Immature natural killer cell (primary cell): Measurements from ENCODE around the gene LRRC15. TPM values are rescaled to one million over a fixed set of nuclear protein-coding genes. Genes with fewer than 3 reads are reported as not detected.

Source experiments
- DNase-seq, 3 donors: peaks; one replicate each; pipeline ENCODE4 v3.0.0; 2022; ENCODE audit warnings: mixed read lengths in 1 of 3
- H3K27ac Mint-ChIP-seq, 6 donors: one replicate each; pipeline ENCODE4 v1.8.0; 2020; ENCODE audit warnings: mixed read lengths in 6 of 6, mild to moderate bottlenecking in 5 of 6, inconsistent platforms in 4 of 6, moderate library complexity in 3 of 6
- H3K27me3 Mint-ChIP-seq, 3 donors: one replicate each; pipeline ENCODE4 v1.8.0; 2020 to 2021; ENCODE audit warnings: low read depth in 3 of 3, mild to moderate bottlenecking in 3 of 3, mixed read lengths in 3 of 3, moderate library complexity in 3 of 3, inconsistent platforms in 1 of 3
- H3K36me3 Mint-ChIP-seq, 3 donors: one replicate each; pipeline ENCODE4 v1.8.0; 2020; ENCODE audit warnings: mixed read lengths in 3 of 3, inconsistent platforms in 2 of 3, mild to moderate bottlenecking in 2 of 3
- H3K4me1 Mint-ChIP-seq, 2 donors: one replicate each; pipeline ENCODE4 v1.8.0; 2020; ENCODE audit warnings: inconsistent platforms in 2 of 2, mild to moderate bottlenecking in 2 of 2, mixed read lengths in 2 of 2, moderate library complexity in 1 of 2
- H3K4me3 Mint-ChIP-seq, 5 donors: one replicate each; pipeline ENCODE4 v1.8.0; 2020; ENCODE audit warnings: mild to moderate bottlenecking in 5 of 5, mixed read lengths in 5 of 5, inconsistent platforms in 3 of 5, moderate library complexity in 3 of 5
- H3K9me3 Mint-ChIP-seq, 6 donors: one replicate each; pipeline ENCODE4 v1.8.0; 2020; ENCODE audit warnings: mild to moderate bottlenecking in 6 of 6, mixed read lengths in 6 of 6, inconsistent platforms in 4 of 6, moderate library complexity in 3 of 6
- polyA plus RNA-seq, 3 donors: library from polyadenylated mRNA; unstranded; fragments of 300-500 nt; fragmentation: Illumina TruSeq; gene quantifications; one replicate each; pipeline ENCODE4 v1.2.3, GENCODE V29; 2021

The LRRC15 gene
- polyA plus RNA-seq, 3 donors from 2014 or later: not detected

GRCh38 chr3:194346035-194346434 lies 23.5 kb downstream of the LRRC15 start:
- no peak overlapping the region for H3K4me3 Mint-ChIP-seq
- DNase-seq: no peak
- no peaks in the 10 kb centered on the region for H3K36me3 Mint-ChIP-seq
- no peaks in the 10 kb centered on the region for H3K9me3 Mint-ChIP-seq
- H3K4me1 Mint-ChIP-seq: peaks cover 0 to 4% of the 10 kb centered on the region in 2 donors
- H3K27me3 Mint-ChIP-seq: peaks cover 0 to 10% (median 2%) of the 10 kb centered on the region in 3 donors
- H3K27ac Mint-ChIP-seq: no peak overlapping the region

- Mint-ChIP-seq H3K27me3 (peaks cover 0 to 12% (median 2%) of the 10 kb centered on the region in 3 donors), H3K36me3 (no peaks in the 10 kb centered on the region), H3K4me3 (no peak overlapping the region), H3K4me1 (peaks cover 0 to 4% of the 10 kb centered on the region in 2 donors), H3K9me3 (no peaks in the 10 kb centered on the region), H3K27ac (no peak overlapping the region)
- peak; percentile 44 to 61 (median 52) for DNase-seq
Measured at GRCh38 chr3:194344012-194344411, 25.5 kb downstream of the LRRC15 start.

- Mint-ChIP-seq H3K27me3 (peaks cover 0 to 12% (median 3%) of the 10 kb centered on the region in 3 donors), H3K9me3 (no peaks in the 10 kb centered on the region), H3K27ac (no peak overlapping the region), H3K36me3 (no peaks in the 10 kb centered on the region), H3K4me1 (peaks cover 0 to 4% of the 10 kb centered on the region in 2 donors), H3K4me3 (no peak overlapping the region)
- no peak for DNase-seq
Measured at GRCh38 chr3:194343561-194343893, 26.0 kb downstream of the LRRC15 start.

- peaks cover 0 to 4% of the 10 kb centered on the region in 2 donors for H3K4me1 Mint-ChIP-seq
- no peaks in the 10 kb centered on the region for H3K9me3 Mint-ChIP-seq
- no peak for DNase-seq
- H3K4me3 Mint-ChIP-seq: no peak overlapping the region
- no peaks in the 10 kb centered on the region for H3K36me3 Mint-ChIP-seq
- H3K27ac Mint-ChIP-seq: no peak overlapping the region
- H3K27me3 Mint-ChIP-seq: peaks cover 0 to 12% (median 4%) of the 10 kb centered on the region in 3 donors
Measured at GRCh38 chr3:194342861-194343560, 26.5 kb downstream of the LRRC15 start.

GRCh38 chr3:194340757-194341400 lies 28.7 kb downstream of the LRRC15 start:
- no peak overlapping the region for H3K27ac Mint-ChIP-seq
- no peak overlapping the region for H3K4me3 Mint-ChIP-seq
- H3K9me3 Mint-ChIP-seq: no peaks in the 10 kb centered on the region
- H3K36me3 Mint-ChIP-seq: no peaks in the 10 kb centered on the region
- peaks cover 0 to 4% of the 10 kb centered on the region in 2 donors for H3K4me1 Mint-ChIP-seq
- H3K27me3 Mint-ChIP-seq: peaks cover 0 to 15% (median 9%) of the 10 kb centered on the region in 3 donors
- DNase-seq: no peak

GRCh38 chr3:194339840-194340239 lies 29.7 kb downstream of the LRRC15 start:
- peaks cover 1 to 15% (median 9%) of the 10 kb centered on the region in 3 donors for H3K27me3 Mint-ChIP-seq
- H3K36me3 Mint-ChIP-seq: no peaks in the 10 kb centered on the region
- no peaks in the 10 kb centered on the region for H3K9me3 Mint-ChIP-seq
- DNase-seq: no peak
- no peak overlapping the region for H3K4me3 Mint-ChIP-seq
- H3K27ac Mint-ChIP-seq: no peak overlapping the region
- peaks cover 0 to 4% of the 10 kb centered on the region in 2 donors for H3K4me1 Mint-ChIP-seq

- H3K4me1 Mint-ChIP-seq: peaks cover 0 to 4% of the 10 kb centered on the region in 2 donors
- H3K9me3 Mint-ChIP-seq: no peaks in the 10 kb centered on the region
- no peaks in the 10 kb centered on the region for H3K36me3 Mint-ChIP-seq
- no peak overlapping the region for H3K4me3 Mint-ChIP-seq
- peaks cover 2 to 15% (median 9%) of the 10 kb centered on the region in 3 donors for H3K27me3 Mint-ChIP-seq
- no peak for DNase-seq
- H3K27ac Mint-ChIP-seq: no peak overlapping the region
Measured at GRCh38 chr3:194339356-194339755, 30.2 kb downstream of the LRRC15 start.

- H3K4me1 Mint-ChIP-seq: peaks cover 4 to 5% of the 10 kb centered on the region in 2 donors
- H3K4me3 Mint-ChIP-seq: no peak overlapping the region
- H3K27me3 Mint-ChIP-seq: peaks cover 5 to 12% (median 9%) of the 10 kb centered on the region in 3 donors
- H3K27ac Mint-ChIP-seq: no peak overlapping the region
- DNase-seq: no peak
- no peaks in the 10 kb centered on the region for H3K9me3 Mint-ChIP-seq
- no peaks in the 10 kb centered on the region for H3K36me3 Mint-ChIP-seq
Measured at GRCh38 chr3:194337965-194338753, 31.4 kb downstream of the LRRC15 start.

- Mint-ChIP-seq H3K4me1 (peaks cover 5 to 9% of the 10 kb centered on the region in 2 donors), H3K4me3 (no peak overlapping the region), H3K36me3 (no peaks in the 10 kb centered on the region), H3K27me3 (peaks cover 8 to 10% (median 9%) of the 10 kb centered on the region in 3 donors), H3K27ac (no peak overlapping the region), H3K9me3 (no peaks in the 10 kb centered on the region)
- no peak for DNase-seq
Measured at GRCh38 chr3:194336601-194337355, 32.8 kb downstream of the LRRC15 start.

- H3K9me3 Mint-ChIP-seq: no peaks in the 10 kb centered on the region
- DNase-seq: no peak
- no peak overlapping the region for H3K27ac Mint-ChIP-seq
- peaks cover 8 to 10% (median 9%) of the 10 kb centered on the region in 3 donors for H3K27me3 Mint-ChIP-seq
- H3K4me1 Mint-ChIP-seq: peaks cover 5 to 9% of the 10 kb centered on the region in 2 donors
- peak overlapping the region in 1 of 5 donors; percentile 44 for H3K4me3 Mint-ChIP-seq
- H3K36me3 Mint-ChIP-seq: no peaks in the 10 kb centered on the region
Measured at GRCh38 chr3:194333981-194334320, 35.6 kb downstream of the LRRC15 start.

GRCh38 chr3:194333212-194333980 lies 36.1 kb downstream of the LRRC15 start:
- H3K27ac Mint-ChIP-seq: no peak overlapping the region
- peak; percentile 78 to 81 (median 79) for DNase-seq
- H3K4me3 Mint-ChIP-seq: peak overlapping the region in 4 of 5 donors; percentile 44 to 72 (median 54)
- H3K27me3 Mint-ChIP-seq: peaks cover 8 to 12% (median 10%) of the 10 kb centered on the region in 3 donors
- no peaks in the 10 kb centered on the region for H3K36me3 Mint-ChIP-seq
- no peaks in the 10 kb centered on the region for H3K9me3 Mint-ChIP-seq
- H3K4me1 Mint-ChIP-seq: peaks cover 5 to 9% of the 10 kb centered on the region in 2 donors

GRCh38 chr3:194332858-194333211 lies 36.7 kb downstream of the LRRC15 start:
- H3K27me3 Mint-ChIP-seq: peaks cover 8 to 13% (median 10%) of the 10 kb centered on the region in 3 donors

GRCh38 chr3:194330579-194330978 lies 39.0 kb downstream of the LRRC15 start:
- H3K36me3 Mint-ChIP-seq: no peaks in the 10 kb centered on the region
- peaks cover 5 to 10% (median 9%) of the 10 kb centered on the region in 3 donors for H3K27me3 Mint-ChIP-seq
- no peak overlapping the region for H3K4me3 Mint-ChIP-seq
- no peaks in the 10 kb centered on the region for H3K9me3 Mint-ChIP-seq
- H3K27ac Mint-ChIP-seq: no peak overlapping the region
- peaks cover 5 to 9% of the 10 kb centered on the region in 2 donors for H3K4me1 Mint-ChIP-seq
- no peak for DNase-seq

More at GRCh38 chr3:194332858-194333211, 36.7 kb downstream of the LRRC15 start:
- H3K4me3 Mint-ChIP-seq: peak overlapping the region in 3 of 5 donors; percentile 47 to 59 (median 47)
- no peak overlapping the region for H3K27ac Mint-ChIP-seq
- no peak for DNase-seq
- no peaks in the 10 kb centered on the region for H3K36me3 Mint-ChIP-seq
- H3K4me1 Mint-ChIP-seq: peaks cover 5 to 9% of the 10 kb centered on the region in 2 donors
- H3K9me3 Mint-ChIP-seq: no peaks in the 10 kb centered on the region
